Panc1 (cell line): ENCODE results near the gene DCDC2B. TPM values are rescaled to one million over a fixed set of nuclear protein-coding genes. Genes with fewer than 3 reads are reported as not detected.
A peak's percentile ranks its signal among the peaks of the same experiment; 100 is the strongest.

Experiments
- ATAC-seq: fragments of 200-7000 bp; cut with Tn5 transposase; 2 replicates; pipeline ENCODE4 v1.9.1; 2020; ENCODE audit warnings: mild to moderate bottlenecking, moderate library complexity
- BruUV-seq: library from RNA; stranded (reverse); fragments of 400-500 nt; replicated peaks from 2 replicates; lab custom pipeline; 2021; lab: Mats Ljungman, UMichigan
- CTCF ChIA-PET: fragments of 300-600 bp; sonication (Branson Sonifier 250); formaldehyde crosslinking; loops from one replicate; lab custom pipeline; 2022; ENCODE audit warnings: antibody characterized with exemption; lab: Charles Lee
- POLR2A ChIA-PET: fragments of 300-600 bp; sonication (Branson Sonifier 250); formaldehyde crosslinking; loops from one replicate; lab custom pipeline; 2022; ENCODE audit warnings: antibody characterized with exemption; lab: Charles Lee
- DNase-seq: peaks from one replicate; pipeline ENCODE4 v3.0.0-alpha.2; 2010; ENCODE audit warnings: low read depth, low spot score
- H3K27ac ChIP-seq: 2 replicates; pipeline ENCODE4 v1.5.1; 2011; ENCODE audit warnings: mild to moderate bottlenecking, low read length, inconsistent platforms
- H3K27me3 ChIP-seq: fragments of 200-500 bp; sonication (Bioruptor generic); 2 replicates; pipeline ENCODE4 v1.6.0; 2014; ENCODE audit warnings: low read length, inconsistent platforms; ENCODE audit not compliant: control insufficient read depth, insufficient read depth
- H3K36me3 ChIP-seq: fragments of 200-500 bp; sonication (Bioruptor generic); 2 replicates; pipeline ENCODE4 v1.5.1; 2014; ENCODE audit warnings: inconsistent platforms, mild to moderate bottlenecking, low read length, moderate library complexity; ENCODE audit not compliant: control insufficient read depth, insufficient read depth
- H3K4me1 ChIP-seq: 2 replicates; pipeline ENCODE4 v1.5.1; 2011; ENCODE audit warnings: inconsistent platforms, mild to moderate bottlenecking, low read length, moderate library complexity; ENCODE audit not compliant: control insufficient read depth, insufficient read depth
- H3K4me3 ChIP-seq, 2 experiments: 2 replicates each; pipeline ENCODE4 v1.5.1; 2011 to 2012; ENCODE audit warnings: low read depth in 2 of 2, low read length in 2 of 2, mild to moderate bottlenecking in 2 of 2, inconsistent platforms in 1 of 2, moderate library complexity in 1 of 2
- H3K9me3 ChIP-seq: fragments of 200-500 bp; sonication (Bioruptor generic); 2 replicates; pipeline ENCODE4 v1.5.1; 2014; ENCODE audit warnings: low read depth, mild to moderate bottlenecking, inconsistent platforms, low read length, moderate library complexity; ENCODE audit not compliant: control insufficient read depth, insufficient read depth
- CTCF ChIP-seq: fragments of 450-650 bp; IDR thresholded peaks from 2 replicates; pipeline ENCODE4 v1.5.1; 2017; ENCODE audit warnings: mild to moderate bottlenecking
- POLR2AphosphoS5 ChIP-seq: IDR thresholded peaks from 2 replicates; pipeline ENCODE4 v1.6.1; 2012; ENCODE audit warnings: mild to moderate bottlenecking, low read depth, low read length, moderate library complexity
- REST ChIP-seq, 2 experiments: IDR thresholded peaks; 2 replicates each; pipeline ENCODE4 v1.6.1; 2011 to 2012; ENCODE audit warnings: low read depth in 2 of 2, control low read depth in 1 of 2, low read length in 1 of 2, mild to moderate bottlenecking in 1 of 2, moderate library complexity in 1 of 2; ENCODE audit not compliant: insufficient read depth in 1 of 2
- SIN3A ChIP-seq: IDR thresholded peaks from 2 replicates; pipeline ENCODE4 v1.6.1; 2012; ENCODE audit warnings: low read depth, mild to moderate bottlenecking, low read length, moderate library complexity, borderline replicate concordance; ENCODE audit not compliant: insufficient read depth
- TCF7L2 ChIP-seq: IDR thresholded peaks from 2 replicates; pipeline ENCODE4 v1.6.1; 2011; ENCODE audit warnings: mild to moderate bottlenecking, low read depth, low read length, inconsistent platforms
- in situ Hi-C: cut with HindIII; loops from 2 replicates; pipeline ENCODE4 v1.10.0; 2016; ENCODE audit warnings: low sequenced_read_pairs, low pct_unique_long_range_greater_than_20kb
- intact Hi-C: fragments of 100-400 bp; cut with micrococcal nuclease; formaldehyde crosslinking; loops from one replicate; pipeline ENCODE4 v1.10.0; 2022; ENCODE audit not compliant: unreplicated experiment
- total RNA-seq: library from RNA; stranded (reverse); gene quantifications from one replicate; pipeline ENCODE4 v1.2.1, GENCODE V29; 2021; ENCODE audit not compliant: unreplicated experiment

Gene DCDC2B
- total RNA-seq, 1 experiment from 2014 or later, result not detected

GRCh38 chr1:32223683-32224082 lies 14.8 kb downstream of the DCDC2B start:
- Histone ChIP-seq H3K27me3 (no peaks in the 10 kb centered on the region), H3K36me3 (peaks cover 23% of the 10 kb centered on the region), H3K9me3 (no peaks in the 10 kb centered on the region), H3K27ac (peak overlapping the region; percentile 14; the same call in 1 of the 2 replicates), H3K4me1 (peaks cover 19% of the 10 kb centered on the region), H3K4me3 (peak overlapping the region; percentile 95 to 99; a peak in 3 of 4 replicates)
- POLR2A ChIA-PET, result no interaction called here
- in situ Hi-C loops (no loop called here), intact Hi-C loops (no loop called here)
- DNase-seq (no peak), ATAC-seq (no peak)
- no peak for TF ChIP-seq SIN3A
- TF ChIP-seq TCF7L2, result no peak
- no peak for TF ChIP-seq REST (IDR thresholded peaks at IDR 0.05; ENCODE audit: insufficient read depth in 1 of 2, low read depth in 2 of 2, low read length in 1 of 2)
- no peak for TF ChIP-seq CTCF
- TF ChIP-seq POLR2AphosphoS5, result no peak
- no TSS peak for BruUV-seq
- CTCF ChIA-PET, result interaction anchor here (0.6 kb wide), 1 partner anchor 8 kb away, joined by 3 read pairs; no protein-coding TSS in a partner anchor

- Histone ChIP-seq H3K4me1 (peaks cover 19% of the 10 kb centered on the region), H3K36me3 (peaks cover 24% of the 10 kb centered on the region), H3K27me3 (no peaks in the 10 kb centered on the region), H3K4me3 (no peak overlapping the region), H3K9me3 (no peaks in the 10 kb centered on the region), H3K27ac (peak overlapping the region; percentile 14; the same call in 1 of the 2 replicates)
- TF ChIP-seq CTCF, result no peak
- intact Hi-C loops (no loop called here), in situ Hi-C loops (no loop called here)
- no peak for DNase-seq
- no peak for ATAC-seq
- ChIA-PET CTCF (no interaction called here), POLR2A (interaction anchor here (0.6 to 1.0 kb wide), 2 partner anchors 16 to 24 kb away, joined by 4 to 5 read pairs; no protein-coding TSS in a partner anchor)
- BruUV-seq, result no TSS peak
Measured at GRCh38 chr1:32224285-32224684, 15.4 kb downstream of the DCDC2B start.
